GM19395 (cell line): ENCODE results near the gene KLHDC8A.

Source experiments
- ATAC-seq: cut with Tn5 transposase; IDR thresholded peaks from one replicate; pipeline ENCODE4 v1.9.1; 2021; ENCODE audit warnings: mild to moderate bottlenecking, moderate library complexity; ENCODE audit not compliant: unreplicated experiment

The KLHDC8A gene

GRCh38 chr1:205348554-205349487 lies 7.9 kb downstream of the KLHDC8A start:
- no peak for ATAC-seq

DNA sequence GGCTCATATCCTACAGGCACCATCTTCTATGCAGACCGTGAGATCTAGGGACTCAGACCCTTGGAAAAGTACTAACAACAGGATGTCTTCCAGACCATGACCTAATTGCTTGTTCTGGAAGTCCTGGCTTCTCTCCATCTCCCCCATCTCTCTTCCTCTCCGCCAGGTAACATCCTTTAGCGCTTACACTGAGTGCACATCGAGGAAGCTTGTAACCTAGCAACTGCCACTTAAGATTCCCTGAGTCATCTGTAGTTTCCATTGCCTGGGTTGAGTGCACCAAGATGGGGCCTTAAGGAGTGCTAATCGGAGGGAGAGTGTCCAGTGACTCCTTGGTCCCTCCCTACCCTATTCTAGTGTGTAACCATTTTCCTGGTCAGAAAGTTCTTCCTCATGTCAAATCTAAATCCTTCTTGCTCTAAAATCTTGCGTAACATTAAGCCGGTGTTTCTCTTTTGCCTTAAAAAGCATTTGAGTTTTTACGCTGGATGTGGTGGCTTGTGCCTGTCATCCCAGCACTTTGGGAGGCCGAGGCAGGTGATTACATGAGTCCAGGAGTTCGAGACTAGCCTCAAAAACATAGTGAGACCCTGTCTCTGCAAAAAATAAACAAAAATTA lies 9.7 kb downstream of the KLHDC8A start:
- no peak for ATAC-seq

DNA sequence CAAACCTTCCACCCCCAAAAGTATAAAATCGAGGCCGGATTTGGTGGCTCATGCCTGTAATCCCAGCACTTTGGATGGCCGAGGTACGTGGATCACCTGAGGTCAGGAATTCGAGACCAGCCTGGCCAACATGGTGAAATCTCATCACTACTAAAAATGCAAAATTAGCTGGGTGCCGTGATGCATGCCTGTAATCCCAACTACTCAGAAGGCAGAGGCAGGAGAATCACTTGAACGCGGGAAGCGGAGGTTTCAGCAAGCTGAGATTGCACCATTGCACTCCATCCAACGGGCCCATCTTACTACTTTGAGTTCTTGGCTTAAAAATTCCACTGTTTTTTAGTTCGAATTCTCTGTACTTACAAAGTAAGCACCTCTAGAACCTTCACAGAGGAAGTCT lies 11.0 kb downstream of the KLHDC8A start:
- no peak for ATAC-seq

- no peak for ATAC-seq
Measured at GRCh38 chr1:205344066-205344928, 12.4 kb downstream of the KLHDC8A start.

- no peak for ATAC-seq
Measured at GRCh38 chr1:205343431-205344065, 13.2 kb downstream of the KLHDC8A start.

GRCh38 chr1:205342986-205343385 lies 13.7 kb downstream of the KLHDC8A start:
- no peak for ATAC-seq

GRCh38 chr1:205340676-205341075 lies 16.0 kb downstream of the KLHDC8A start:
- ATAC-seq: no peak

DNA sequence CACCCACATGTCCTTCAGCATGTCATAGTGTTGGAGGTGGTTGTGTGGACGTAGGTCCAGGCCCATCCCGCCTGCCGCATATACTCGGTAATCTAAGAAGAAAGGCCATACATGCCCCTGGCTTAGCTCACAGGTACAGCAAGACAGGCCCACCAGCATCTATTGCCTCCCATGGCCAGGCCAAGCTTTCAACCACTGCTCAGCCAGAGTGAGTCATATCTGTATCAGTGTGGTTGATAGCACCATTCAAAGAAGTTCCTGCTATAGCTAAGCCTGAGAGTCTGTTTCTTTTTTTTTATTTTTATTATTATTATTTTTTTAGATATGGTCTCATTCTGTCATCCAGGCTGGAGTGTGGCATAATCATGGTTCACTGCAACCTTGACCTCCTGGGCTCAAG lies 17.0 kb downstream of the KLHDC8A start:
- ATAC-seq: no peak

DNA sequence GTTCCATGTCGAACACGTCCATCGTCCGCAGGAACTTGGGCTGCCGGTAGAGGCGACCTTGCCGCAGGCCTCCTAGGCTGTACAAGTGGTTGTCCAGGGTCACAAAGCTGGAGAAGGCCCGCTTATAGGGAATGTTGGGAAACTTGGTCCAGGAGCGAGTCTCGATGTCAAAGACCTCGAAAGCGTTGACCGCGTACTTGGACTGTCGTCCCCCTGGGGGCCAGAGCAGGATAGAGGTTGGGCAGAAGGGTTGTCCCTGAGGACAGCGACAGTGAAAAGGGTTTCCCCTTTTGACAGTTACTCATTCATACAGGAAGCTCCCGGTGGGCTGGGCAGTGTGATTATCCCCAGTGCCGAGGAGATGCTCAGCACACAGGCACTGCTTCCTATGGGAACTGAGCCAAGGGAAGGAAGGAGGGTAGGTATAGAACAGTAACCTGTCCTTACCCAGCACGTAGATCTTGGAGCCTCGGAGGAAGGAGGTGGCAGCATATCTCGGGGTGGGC lies 17.5 kb downstream of the KLHDC8A start:
- ATAC-seq: no peak

DNA sequence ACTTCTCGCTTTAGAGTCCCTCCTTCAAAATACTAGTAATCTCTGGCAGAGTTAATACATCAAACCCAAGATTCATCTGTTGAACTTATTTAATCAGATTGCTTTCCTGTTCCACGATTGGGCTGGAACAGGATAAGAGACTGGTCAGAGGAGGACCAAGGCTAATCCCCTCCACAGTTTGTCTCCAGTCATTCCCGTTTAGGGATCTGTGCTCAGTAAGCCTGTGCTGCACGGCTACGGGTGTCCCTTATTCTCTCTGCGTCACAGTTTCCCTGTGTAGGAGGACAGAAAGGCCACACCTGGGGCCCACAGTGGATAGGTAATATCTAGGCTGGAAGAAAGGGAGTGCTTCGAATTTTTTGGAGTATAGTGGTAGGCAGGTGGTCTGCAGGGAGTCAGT lies 18.7 kb downstream of the KLHDC8A start:
- ATAC-seq: no peak

DNA sequence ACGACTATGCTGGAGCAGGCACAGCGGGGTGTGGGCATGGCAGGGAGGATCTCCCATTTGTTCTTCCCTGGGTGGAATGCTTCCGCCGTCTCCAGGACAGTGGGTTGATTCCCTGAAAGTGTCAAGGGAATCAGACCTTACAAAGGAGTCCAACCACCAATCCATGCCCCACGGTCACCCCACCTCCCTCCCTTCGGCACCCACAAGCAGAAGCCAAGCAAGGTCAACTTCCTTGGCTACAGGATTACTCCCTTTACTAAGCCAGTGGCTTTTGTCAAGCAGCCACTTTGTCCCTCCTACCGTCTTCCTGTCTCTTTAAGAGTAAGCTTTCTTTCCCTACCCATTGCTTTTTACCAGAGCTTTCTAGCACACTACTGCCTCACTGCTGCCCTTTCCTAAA lies 19.2 kb downstream of the KLHDC8A start:
- no peak for ATAC-seq

DNA sequence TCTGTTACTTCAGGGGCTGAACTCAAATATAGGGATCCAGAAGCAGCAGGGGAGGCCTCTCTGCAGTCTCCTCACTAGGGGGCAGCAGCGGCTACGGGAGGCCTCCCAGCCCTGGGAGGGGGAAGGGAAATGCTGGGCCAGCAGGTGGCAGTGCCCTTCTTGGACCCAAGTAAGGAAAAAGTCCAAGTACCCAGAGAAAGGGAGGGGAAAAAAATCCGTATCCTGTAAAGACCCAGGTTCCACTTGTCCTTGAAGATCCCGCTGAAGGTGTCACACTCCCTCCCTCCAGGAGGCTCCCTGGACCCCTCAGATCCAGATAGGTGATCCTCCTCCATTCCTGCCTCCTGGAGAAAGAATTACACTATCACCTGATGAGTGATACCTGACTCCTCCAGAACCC lies 21.0 kb downstream of the KLHDC8A start:
- no peak for ATAC-seq

- ATAC-seq: no peak
Measured at GRCh38 chr1:205332015-205332791, 24.5 kb downstream of the KLHDC8A start.

- ATAC-seq: no peak
Measured at GRCh38 chr1:205330150-205330549, 26.6 kb downstream of the KLHDC8A start.

DNA sequence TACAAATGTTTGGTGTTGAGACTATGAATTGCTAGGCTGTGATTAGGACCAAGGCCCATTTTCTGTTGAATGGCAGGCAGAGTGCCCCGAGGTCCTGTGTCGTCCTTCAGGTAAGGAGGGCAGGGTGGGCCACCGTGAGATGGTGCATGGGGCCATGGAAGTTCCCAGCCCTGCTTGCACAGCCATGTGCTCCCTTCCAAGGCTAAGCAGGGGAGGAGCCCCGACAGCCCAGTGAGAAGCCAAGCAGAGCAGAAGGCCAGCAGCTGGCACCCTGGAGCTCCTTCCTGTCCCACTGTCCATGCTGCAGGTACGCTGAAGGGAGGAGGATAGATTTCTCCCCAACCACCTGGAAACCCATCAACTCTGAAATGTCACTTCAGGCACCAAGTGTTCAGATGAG lies 27.0 kb downstream of the KLHDC8A start:
- ATAC-seq: no peak

DNA sequence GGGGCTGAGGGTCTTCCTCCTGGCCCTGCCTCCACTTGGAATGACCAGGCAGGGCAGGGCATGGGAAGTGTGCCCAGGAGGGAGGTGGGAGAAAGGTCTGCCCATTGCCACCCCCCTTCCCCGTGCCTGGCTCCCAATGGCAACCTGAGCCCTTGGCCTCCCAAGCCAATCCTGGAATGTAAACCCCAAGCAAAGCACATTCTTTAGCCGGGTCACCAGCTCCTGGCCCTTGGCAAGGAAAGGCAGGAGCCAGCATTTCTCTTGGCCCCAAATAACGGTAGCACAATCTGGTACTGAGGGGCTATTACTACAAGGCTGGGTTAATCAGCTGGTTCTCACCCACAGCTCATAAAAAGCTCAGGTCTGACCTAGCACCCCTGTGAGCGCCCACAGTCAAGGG lies 28.2 kb downstream of the KLHDC8A start:
- no peak for ATAC-seq

DNA sequence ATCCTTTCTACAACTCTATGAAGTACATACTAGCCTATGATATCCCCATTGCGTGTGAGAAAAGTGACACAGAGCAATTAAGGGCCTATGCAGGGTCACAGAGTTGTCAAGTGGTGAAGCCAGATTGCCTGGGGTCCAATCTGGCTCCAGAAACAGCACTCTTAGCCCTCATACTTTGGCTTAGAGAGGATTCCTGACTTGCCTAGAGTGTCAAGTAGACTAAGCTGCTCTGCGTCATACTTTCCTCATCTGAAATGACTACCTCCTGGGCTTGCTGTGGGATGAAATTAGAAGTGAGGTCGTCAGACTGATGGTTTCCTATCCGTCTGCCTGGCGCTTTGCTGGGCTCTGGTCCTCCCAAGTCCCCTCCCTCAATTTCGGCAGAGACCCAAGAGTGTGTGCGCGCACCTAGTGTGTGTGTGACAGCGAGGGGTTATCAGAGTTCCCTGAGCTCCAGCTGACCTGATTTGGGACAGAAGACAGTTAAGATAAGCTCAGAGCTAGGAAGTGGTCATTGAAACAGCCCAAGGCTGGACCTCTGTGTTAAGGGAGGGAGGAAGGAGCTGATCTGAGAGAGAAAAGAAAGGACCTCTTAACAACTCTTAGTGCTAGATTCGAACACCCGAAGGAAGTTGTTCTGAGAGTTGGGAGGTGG lies 29.8 kb downstream of the KLHDC8A start:
- ATAC-seq: no peak

DNA sequence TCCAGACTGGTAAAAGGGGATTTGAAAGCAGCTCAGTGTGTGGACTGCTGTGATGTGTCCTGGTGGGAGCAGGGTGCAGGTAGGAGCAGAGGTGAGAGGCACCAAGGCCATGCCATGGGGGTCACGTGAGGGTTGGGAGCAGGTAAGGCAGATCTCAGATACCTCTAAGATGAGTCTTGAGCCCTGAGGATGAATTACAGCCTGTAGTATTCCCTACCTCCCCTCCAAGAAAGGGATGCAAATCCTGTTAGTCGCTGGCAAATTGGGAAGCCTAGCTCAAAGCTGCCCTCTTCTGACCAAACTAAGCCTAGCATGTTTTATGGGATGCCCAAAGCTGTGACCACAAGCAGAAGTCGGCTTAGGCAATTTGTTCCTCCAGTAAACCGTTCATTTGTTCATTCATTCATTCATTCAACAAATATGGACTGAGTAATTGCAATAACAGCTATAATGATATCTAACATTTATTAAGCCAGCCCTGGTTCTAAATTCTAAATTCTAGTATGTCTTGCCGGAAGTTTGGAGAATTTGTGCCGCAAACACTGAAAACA lies 31.3 kb downstream of the KLHDC8A start:
- ATAC-seq: no peak

- ATAC-seq: no peak
Measured at GRCh38 chr1:205324781-205325180, 31.9 kb downstream of the KLHDC8A start.
